Stomach (tissue), 4 donors: Measurements from ENCODE around the gene SDK2.

Experiments used
- EP300 ChIP-seq: sonication (generic); formaldehyde crosslinking; IDR thresholded peaks from one replicate; pipeline ENCODE4 v1.6.1; 2017; ENCODE audit warnings: antibody characterized with exemption
- POLR2A ChIP-seq, 4 donors: fragments of 450-650 bp; IDR thresholded peaks; one replicate each; pipeline ENCODE4 v1.6.1; 2016; ENCODE audit warnings: antibody characterized with exemption in 4 of 4, control low read depth in 2 of 4, mild to moderate bottlenecking in 1 of 4, moderate library complexity in 1 of 4
- POLR2AphosphoS5 ChIP-seq, 3 donors: sonication (generic); formaldehyde crosslinking; IDR thresholded peaks; one replicate each; pipeline ENCODE4 v1.6.1; 2016; ENCODE audit warnings: antibody characterized with exemption in 3 of 3
- TF ChIP-seq, protein P1 (sequence below), 7 experiments: fragments of 450-650 bp in 4 of 7; fragments of 200-600 bp in 3 of 7; sonication (generic) in 3 of 7; IDR thresholded peaks; one replicate each; pipeline ENCODE4 v1.5.1; 2016 to 2019; ENCODE audit warnings: antibody characterized with exemption in 7 of 7, control low read depth in 2 of 7, mild to moderate bottlenecking in 1 of 7

DNA sequence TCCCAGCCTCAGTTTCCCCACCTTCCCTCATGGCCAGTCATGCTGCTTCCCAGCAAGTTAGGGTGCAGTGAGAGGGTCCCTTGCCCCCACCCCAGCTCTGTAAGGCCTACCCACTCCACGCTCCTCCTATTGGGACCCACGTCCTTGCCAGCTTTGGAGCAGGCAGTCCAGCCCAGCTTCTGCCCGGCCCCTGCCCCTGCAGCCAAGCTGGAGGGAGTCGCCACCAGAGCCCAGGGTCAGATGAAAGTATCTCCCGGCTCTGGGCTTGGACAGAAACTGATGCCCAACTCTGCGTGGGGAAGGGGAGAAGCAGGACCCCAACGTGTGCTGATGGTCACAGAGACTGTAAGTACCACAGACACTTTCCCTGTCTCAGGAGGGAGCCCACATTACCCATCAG, 32.6 kb downstream of the SDK2 start:
- no peak for TF ChIP-seq POLR2A (IDR thresholded peaks at IDR 0.05)
- TF ChIP-seq, protein P1, sequence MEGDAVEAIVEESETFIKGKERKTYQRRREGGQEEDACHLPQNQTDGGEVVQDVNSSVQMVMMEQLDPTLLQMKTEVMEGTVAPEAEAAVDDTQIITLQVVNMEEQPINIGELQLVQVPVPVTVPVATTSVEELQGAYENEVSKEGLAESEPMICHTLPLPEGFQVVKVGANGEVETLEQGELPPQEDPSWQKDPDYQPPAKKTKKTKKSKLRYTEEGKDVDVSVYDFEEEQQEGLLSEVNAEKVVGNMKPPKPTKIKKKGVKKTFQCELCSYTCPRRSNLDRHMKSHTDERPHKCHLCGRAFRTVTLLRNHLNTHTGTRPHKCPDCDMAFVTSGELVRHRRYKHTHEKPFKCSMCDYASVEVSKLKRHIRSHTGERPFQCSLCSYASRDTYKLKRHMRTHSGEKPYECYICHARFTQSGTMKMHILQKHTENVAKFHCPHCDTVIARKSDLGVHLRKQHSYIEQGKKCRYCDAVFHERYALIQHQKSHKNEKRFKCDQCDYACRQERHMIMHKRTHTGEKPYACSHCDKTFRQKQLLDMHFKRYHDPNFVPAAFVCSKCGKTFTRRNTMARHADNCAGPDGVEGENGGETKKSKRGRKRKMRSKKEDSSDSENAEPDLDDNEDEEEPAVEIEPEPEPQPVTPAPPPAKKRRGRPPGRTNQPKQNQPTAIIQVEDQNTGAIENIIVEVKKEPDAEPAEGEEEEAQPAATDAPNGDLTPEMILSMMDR (IDR thresholded peaks at IDR 0.05): no peak
- TF ChIP-seq POLR2AphosphoS5 (IDR thresholded peaks at IDR 0.05): no peak
- no peak for TF ChIP-seq EP300
